HEK293T (cell line): Measurements from ENCODE around the gene PILRB.

Experiments used
- FOXA1 ChIP-seq: fragments of 450-650 bp; IDR thresholded peaks from 2 replicates; pipeline ENCODE4 v1.6.1; 2016; ENCODE audit warnings: mild to moderate bottlenecking
- L3MBTL2 ChIP-seq: fragments of 450-650 bp; conservative IDR thresholded peaks from 2 replicates; pipeline ENCODE4 v1.6.1; 2016; ENCODE audit warnings: mild to moderate bottlenecking
- SP1 ChIP-seq: fragments of 450-650 bp; IDR thresholded peaks from 2 replicates; pipeline ENCODE4 v1.6.1; 2017
- SUZ12 ChIP-seq: fragments of 450-650 bp; IDR thresholded peaks from 2 replicates; pipeline ENCODE4 v1.6.1; 2016; ENCODE audit warnings: mild to moderate bottlenecking
- ZNF384 ChIP-seq: fragments of 450-650 bp; IDR thresholded peaks from 2 replicates; pipeline ENCODE4 v1.6.1; 2016
- TF ChIP-seq, protein P1 (sequence below): fragments of 450-650 bp; IDR thresholded peaks from 2 replicates; pipeline ENCODE4 v1.6.1; 2016

GRCh38 chr7:100351657-100352058 is 6.3 kb upstream of the PILRB start:
- TF ChIP-seq FOXA1, result no peak
- no peak for TF ChIP-seq SP1
- TF ChIP-seq, protein P1, sequence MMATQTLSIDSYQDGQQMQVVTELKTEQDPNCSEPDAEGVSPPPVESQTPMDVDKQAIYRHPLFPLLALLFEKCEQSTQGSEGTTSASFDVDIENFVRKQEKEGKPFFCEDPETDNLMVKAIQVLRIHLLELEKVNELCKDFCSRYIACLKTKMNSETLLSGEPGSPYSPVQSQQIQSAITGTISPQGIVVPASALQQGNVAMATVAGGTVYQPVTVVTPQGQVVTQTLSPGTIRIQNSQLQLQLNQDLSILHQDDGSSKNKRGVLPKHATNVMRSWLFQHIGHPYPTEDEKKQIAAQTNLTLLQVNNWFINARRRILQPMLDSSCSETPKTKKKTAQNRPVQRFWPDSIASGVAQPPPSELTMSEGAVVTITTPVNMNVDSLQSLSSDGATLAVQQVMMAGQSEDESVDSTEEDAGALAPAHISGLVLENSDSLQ, result no peak
- no peak for TF ChIP-seq L3MBTL2
- no peak for TF ChIP-seq ZNF384
- no peak for TF ChIP-seq SUZ12
